Hematopoietic multipotent progenitor cell (in vitro differentiated cells): ENCODE data around the gene ITFG2. TPM values are rescaled to one million over a fixed set of nuclear protein-coding genes. Genes with fewer than 3 reads are reported as not detected.
A peak's percentile ranks its signal among the peaks of the same experiment; 100 is the strongest.

ENCODE experiments used
- DNase-seq, 3 donors: peaks; one replicate each; pipeline ENCODE4 v3.0.0-alpha.2; 2011 to 2015; ENCODE audit warnings: low read depth in 2 of 3, low spot score in 2 of 3
- total RNA-seq: library from RNA; depleted of rRNA; stranded (reverse); fragments of >200 nt; gene quantifications from one replicate; pipeline ENCODE4 v1.2.3, GENCODE V29; 2012

Gene ITFG2
- total RNA-seq, 1 donor: 58.7 TPM

DNA sequence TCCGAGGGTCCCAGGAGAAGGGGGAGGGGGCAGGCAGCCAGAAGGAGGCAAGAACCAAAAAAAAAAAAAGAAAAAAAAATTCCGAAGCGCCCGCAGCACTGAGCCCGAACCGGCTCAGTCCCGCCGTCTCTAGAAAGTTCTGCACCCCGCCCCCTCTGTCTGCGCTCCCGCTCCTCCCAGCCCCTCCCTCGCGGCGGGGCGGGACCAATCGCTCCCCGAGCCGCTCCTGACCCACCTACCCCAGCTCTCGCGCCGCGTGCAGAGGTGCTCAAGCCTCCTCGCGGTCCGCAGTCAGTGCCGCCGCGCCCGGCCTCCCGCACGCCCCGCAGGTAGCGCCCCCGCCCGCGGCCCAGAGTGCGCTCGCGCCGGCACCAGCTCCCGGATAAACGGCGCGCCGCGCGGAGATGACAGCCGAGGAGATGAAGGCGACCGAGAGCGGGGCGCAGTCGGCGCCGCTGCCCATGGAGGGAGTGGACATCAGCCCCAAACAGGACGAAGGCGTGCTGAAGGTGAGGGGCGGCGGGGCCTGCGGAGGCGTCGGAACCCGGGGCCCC, 17.7 kb upstream of the ITFG2 start, which contains the start of gene FKBP4:
Gene FKBP4, plus strand, starts transcription at position 235 of the 554 bp plus-strand sequence. Its CDS starts 170 bp downstream, at position 405.
- peak; percentile 71 to 86 (median 86) for DNase-seq

DNA sequence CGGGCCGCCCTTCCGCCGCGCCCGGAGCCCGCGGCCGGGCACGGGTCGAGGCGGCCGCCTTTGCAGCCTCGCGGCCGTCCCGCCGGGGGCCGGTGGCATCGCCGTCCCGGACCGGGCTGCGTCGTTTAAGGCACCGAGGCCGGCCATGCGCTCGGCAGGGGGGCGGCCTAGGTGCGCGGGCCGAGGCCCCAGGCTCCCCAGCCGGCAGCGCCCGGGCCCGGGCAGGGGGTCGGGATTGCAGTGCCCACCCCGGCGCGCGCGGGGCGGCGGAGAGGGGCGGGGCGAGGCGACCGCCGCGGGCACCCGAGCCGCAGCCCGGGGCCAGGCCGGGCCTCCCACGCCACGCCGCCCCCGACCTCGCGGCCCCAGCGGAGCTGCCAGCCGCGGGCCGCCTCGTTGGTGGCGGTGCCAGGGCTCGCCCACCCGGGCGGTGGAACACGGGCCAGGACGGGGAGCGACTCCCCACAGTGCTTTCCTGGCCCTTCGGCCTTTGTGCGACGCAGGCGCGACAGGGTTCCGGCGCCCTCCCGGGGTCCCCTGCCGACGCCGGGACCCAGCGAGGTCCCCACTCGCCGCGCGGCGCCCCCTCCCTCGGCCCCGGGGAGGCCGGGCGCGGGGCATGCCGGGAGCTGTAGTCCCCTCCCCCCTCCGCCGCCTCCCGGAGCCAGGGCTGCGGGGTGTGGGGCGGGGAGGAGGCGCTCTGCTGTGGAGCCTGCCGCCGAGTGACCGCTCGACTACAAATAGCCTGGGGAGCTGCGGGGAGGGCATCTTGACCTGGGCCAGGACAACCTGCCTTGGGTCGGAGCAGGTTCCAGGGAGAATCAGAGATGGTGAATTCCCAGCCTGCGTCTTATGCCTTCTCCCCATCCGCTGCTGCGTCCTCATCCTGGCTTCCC, 16.9 kb upstream of the ITFG2 start:
- DNase-seq: peak; percentile 48 to 57 (median 50)

DNA sequence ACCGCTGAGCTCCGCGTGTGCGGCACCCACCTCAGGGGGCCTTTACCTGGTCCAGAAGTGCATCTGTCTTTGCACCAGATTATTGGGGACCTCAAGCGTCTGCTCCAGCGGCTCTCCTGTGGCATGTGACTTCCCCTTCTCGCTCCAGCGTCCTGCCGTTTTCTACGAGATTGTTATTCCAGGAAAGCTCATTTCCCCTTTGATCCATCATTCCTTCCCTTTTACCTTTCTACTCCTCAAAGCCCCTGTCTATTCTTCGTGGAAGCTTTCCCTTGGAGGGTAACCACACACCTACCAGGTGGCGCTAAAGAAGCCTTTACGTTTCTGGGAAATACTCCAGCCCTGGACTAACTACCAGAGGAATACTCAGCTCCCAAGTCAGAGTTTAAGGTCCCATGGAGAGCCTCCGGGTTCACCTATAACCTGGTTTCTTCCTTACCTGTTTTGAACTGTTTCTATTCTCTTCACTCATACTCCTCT, 16.2 kb upstream of the ITFG2 start:
- DNase-seq: no peak

DNA sequence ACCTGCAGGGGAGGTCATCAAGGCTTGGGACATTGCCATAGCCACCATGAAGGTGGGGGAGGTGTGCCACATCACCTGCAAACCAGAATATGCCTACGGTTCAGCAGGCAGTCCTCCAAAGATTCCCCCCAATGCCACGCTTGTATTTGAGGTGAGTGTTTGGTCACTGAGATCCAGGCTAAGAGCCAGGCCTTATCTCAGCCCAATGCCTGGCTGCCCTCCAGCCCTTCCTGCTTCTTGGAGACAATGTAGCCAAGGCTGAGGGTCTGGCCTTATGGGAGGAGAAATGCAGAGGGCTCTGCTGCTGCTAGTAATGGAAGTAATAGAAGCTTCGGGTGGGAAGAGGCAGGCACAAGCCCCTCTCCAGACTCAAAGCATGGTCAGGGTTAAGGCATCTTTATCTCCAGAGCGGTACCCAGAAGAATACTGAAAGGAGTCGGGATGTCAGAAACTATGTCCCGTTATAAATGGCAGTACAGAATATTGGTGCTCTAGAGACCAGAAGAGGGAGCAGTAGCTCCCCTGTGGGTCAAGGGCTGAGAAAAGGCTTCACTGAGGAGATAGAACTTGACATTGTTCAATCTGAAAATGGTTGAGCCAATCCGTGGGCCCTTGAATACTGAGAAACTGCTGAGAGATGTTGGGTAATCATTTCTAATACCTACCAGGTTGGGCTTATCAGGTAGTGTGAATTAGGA, 14.6 kb upstream of the ITFG2 start:
- no peak for DNase-seq

DNA sequence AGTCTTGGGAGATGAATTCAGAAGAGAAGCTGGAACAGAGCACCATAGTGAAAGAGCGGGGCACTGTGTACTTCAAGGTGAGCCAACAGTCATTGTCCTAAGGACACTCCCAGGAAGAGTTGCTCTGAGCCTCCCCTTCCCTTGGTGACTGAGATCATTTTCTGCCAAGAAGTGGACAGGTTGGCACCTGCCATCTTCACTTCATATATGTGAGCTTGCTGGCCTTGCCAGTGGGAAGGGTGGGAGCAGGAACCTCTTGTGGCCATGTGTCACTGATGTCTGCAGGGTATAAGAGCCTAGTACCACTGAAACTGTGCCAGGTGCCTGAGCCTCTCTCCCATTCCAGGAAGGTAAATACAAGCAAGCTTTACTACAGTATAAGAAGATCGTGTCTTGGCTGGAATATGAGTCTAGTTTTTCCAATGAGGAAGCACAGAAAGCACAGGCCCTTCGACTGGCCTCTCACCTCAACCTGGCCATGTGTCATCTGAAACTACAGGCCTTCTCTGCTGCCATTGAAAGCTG, 12.4 kb upstream of the ITFG2 start:
- DNase-seq: no peak

DNA sequence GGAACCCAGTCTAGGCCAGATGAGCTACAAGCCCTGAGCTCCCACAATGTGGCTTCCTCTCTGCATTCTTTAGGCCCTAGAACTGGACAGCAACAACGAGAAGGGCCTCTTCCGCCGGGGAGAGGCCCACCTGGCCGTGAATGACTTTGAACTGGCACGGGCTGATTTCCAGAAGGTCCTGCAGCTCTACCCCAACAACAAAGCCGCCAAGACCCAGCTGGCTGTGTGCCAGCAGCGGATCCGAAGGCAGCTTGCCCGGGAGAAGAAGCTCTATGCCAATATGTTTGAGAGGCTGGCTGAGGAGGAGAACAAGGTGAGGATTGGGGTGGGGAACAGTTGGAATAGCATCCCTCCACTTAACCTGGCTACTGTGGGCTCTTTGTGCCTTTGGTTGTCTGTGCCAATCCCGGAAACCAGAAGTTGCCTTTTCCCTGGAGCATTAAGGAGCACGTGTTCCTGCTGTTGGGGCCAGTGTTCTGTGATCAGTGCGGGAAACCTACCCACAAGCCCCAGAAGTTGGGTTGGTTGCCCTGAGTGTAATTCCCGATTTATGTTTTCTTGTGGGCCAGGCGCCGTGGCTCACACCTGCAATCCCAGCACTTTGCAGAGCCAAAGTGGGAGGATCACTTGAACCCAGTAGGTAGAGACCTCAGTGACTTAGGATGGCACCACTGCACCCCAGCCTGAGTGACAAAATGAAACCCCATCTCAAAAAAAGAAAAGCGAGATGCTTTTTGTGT, 11.3 kb upstream of the ITFG2 start:
- no peak for DNase-seq

DNA sequence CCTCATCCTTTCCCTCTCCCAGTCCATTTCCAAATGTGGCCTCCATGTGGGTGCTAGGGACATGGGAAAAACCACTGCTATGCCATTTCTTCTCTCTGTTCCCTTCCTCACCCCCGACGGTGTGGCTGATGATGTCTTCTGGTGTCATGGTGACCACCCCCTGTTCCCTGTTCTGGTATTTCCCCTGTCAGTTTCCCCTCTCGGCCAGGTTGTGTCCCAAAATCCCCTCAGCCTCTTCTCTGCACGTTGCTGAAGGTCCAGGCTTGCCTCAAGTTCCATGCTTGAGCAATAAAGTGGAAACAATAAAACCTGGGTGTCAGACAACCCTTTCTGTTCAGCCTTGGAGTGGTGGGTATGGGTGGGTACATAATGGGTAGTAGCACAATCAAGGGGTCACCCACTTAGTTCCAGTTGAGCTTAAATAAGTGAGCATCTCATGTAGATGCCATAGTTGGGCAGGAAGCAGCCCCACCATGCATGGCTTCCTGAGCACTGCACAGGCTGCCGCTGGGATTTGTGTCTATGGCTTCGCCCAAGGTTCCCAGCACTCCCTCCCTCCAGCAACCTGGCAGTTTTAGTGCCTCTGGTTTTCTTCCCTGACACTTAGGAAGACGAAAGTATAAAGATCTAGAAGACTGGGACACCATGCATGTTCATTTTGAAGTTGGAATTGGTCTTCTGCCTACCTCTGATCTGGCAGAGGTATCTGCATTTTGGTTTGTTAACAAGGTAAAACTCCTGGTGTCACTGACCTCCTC, 8.7 kb upstream of the ITFG2 start:
- no peak for DNase-seq

DNA sequence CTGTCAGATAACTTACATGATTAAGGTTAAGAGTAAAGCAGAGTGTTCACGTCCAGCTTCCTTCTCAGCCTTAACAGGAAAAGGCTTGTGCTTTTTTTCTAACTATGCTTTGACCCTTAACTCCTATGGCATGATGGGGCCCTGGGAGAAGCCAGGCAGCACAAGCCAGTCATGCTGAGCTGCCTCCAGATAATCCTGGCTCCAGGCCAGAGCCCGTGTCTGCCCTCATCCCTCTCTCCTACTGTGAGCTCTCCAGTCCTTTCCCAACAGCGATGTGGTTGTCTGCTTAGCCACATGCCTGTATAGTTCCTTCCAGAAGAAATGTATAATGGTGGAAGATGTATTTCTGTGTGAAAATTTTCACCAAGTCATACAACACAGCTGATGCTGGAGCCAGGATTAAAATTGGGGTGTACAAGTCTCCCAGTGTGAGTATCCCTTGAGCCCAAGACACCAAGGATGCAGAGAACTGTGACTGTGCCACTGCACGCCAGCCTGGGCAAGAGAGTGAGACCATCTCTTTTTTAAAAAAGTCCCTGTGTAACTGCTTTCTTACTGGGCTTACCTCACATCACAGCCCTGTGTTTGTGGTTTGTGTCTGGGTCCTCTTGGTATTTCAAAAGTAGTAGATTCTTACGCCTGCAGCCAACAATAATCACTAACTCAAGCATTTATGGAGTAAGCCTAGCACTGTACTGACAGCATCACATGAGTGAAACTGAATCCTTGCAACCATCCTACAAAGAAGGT, 7.9 kb upstream of the ITFG2 start:
- no peak for DNase-seq

DNA sequence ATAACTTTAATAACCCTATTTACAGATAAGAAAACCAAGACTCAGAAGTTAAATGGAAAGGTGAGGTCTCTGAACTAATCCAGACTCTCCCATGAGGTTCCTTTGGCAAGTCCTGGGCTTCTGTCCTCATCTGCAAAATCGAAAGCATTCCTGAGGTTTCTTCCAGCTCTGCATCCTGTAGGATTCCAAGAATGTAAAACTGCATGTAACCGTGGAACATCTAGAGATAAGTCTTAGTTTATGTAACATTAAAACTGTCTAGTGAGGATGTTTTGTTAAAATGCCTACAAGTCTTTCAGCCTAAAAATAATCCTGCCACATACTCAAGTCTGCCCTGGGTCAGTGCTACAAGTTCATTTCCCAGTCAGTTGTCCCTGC, 7.3 kb upstream of the ITFG2 start:
- DNase-seq: no peak

DNA sequence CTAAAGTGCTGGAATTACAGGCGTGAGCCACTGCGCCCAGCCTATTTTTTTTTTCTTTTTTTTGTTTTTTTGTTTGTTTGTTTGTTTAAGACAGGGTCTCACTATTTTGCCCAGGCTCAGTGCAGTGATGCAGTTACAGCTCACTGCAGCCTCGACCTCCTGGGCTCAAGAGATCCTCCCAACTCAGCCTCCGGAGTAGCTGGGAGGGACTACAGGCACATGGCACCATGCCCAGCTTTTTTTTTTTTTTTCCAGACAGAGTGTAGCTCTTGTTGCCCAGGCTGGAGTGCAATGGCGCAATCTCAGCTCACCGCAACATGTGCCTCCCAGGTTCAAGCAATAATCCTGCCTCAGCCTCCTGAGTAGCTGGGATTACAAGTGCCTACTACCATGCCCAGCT, 5.8 kb upstream of the ITFG2 start:
- DNase-seq: no peak

DNA sequence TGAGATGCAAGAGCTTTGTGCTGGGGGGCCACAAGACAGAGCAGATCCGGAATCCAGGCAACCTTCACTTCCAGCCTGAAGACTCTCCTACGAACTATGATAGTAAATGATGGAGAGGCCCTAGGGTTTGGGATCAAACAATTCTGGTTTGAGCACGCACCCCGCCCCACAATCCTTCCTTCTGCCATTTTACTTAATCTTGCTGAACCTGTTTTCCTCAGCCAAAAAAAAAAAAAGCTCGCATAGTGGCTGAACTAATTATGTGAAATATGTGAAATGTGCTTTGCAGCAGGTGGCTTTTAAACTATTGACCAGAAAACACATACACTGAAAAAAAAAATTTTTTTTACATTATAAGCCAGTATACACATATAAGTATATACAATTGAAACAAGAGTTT, 667 bp upstream of the ITFG2 start:
- DNase-seq: no peak

DNA sequence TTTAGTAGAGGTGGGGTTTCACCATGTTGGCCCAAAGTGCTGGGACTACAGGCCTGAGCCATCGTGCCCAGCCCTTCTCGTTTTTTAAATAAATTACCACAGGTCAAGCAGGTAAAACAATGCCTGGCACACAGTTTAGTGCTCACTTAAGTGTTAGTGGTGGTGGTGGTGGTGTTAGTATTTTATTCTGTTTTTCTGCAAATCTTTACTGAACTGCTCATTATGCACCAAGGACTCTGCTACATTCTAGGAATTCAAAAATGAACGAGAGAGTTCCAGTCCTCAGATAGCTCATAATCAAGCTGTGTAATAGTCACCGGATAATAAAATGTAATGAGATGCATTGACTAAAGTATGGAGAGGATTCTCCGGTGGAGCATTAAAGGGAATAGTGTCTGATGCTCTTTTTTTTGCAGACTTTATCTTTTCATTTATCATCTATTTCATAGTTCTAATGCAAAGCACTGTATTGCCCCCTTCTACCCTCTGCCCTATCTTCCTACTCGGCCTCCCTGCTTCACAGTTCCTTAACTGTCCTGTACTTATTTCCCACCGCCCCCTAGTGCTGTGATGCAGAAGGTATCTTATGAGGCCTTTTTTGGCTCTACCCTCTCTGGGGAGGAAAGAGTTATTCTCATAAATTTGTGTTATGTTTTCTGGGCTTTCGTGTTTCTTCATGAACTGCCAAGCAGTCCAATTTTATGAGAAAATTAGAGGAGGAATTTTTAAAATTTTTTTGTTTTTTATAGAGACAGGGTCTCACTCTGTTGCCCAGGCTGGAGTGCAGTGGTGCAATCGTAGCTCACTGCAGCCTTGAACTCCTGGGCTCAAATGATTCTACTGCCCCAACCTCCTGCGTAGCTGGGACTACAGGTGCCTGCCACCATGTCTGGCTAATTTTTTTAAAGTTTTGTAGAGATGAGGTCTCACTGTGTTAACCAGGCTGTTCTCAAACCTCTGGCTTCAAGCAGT, 1.0 kb downstream of the ITFG2 start:
- peak in 2 of 3 donors; percentile 66 to 84 for DNase-seq

DNA sequence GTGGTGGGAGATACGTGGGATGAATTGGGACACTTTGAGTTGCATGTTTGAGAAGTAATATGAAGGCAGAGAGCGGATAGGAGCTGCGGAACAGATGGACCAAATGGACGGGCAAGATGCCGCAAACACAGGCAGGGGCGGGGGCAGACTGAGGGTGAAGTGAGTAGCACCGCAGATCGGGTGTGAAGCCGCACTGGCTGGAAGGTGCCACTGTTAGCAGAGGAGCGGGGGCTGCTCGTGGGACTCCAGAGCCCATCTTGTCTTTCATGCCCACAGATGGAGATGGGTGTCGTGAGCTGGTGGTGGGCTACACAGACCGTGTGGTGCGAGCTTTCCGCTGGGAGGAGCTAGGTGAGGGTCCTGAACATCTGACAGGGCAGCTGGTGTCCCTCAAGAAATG, 7.3 kb downstream of the ITFG2 start:
- DNase-seq: no peak

DNA sequence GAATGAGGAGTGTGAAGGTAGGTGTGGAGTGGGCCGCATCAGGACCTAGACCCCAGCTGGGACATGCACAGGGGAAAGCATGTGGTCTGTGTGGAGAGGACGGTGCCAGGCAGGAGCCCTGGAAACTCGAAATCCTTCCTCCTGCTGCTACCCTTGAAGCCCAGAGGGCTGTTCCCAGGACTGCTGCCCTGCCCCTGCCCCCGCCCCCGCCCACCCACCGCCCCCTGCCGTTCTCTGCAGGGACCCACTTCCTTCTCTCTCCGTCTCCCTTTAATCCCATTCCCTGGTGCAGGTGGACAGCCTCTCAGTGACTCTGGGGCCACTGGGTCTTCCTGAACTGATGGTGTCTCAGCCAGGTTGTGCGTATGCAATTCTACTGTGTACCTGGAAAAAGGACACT, 8.0 kb downstream of the ITFG2 start:
- DNase-seq: no peak

DNA sequence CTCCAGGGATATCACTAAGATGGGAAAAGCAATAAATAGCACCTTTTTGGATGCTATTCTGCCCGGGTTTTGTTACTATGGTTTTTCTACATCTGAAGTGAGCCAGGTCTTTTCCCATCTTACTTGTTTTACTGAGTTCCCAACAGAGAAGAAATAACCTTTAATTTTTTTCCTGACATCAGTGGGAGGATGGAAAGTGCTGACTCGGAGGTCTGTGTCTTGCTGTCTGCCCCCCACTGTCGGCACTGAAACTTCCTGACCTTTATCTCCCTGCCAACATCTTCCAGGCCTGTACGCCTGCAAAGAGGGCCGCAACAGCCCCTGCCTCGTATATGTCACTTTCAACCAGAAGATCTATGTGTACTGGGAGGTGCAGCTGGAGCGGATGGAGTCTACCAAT, 11.0 kb downstream of the ITFG2 start:
- no peak for DNase-seq

DNA sequence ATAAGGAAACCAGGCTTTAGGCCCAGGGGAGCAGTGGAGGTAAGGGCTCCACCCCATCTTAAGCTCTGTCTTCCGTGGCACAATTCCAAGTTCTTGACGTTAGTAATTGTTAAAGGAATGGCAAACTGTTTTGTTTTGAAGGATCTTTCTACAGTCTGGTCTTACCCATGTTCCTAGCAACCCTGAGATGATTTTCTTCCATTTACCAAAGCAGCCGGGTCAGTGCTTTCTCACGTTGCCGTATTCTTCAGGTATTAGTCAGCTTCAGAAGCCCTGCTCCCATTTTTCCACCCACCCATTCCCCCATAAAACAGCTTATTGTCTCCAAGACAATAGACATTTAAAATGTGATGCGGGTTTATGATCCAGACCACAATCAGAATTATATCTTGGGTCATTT, 12.1 kb downstream of the ITFG2 start:
- DNase-seq: no peak

DNA sequence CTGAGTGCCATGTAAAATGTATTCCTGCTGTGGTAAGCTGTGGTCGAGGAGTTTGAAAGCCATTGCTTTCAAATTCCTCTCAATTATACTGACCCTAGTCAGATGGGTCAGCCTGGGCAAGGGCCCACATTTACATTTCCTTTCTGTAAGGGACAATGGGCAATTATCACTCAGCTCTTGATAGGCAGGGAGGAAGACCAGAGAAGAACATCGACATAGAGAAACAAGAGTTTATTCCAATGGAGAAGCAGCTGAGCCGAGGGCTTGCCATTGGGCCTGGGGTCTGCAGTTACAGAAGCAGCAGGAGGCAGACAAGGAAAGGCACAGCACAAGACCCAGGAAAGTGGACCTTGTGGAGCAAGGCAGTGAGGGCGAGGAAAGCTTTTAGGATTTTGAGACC, 12.7 kb downstream of the ITFG2 start:
- DNase-seq: no peak

DNA sequence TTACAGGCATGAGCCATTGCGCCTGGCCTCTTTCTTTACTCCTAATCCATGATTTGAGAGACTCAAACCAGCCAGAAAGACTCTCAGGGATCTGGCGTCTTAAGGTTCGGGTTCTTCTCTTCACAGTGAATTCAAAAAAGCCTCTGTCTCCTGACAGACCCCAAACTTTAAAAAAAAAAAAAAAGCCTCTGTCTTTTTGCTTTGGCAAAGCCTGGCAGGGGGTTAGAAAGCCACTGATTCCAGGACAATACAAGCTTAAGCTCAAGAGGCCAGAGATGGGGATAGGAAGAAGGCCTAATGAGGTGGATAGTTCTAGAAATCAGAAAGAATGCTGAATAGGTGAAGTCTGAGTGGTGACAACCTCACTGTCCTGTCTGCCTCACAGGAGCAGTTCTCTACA, 13.6 kb downstream of the ITFG2 start:
- no peak for DNase-seq
